ENCODE results near the gene EME1.

Gene EME1

GRCh38 chr17:50363217-50364060 lies 9.6 kb upstream of the EME1 start:
- peak; percentile 80 for DNase-seq (ENCODE audit: low spot score)

GRCh38 chr17:50364061-50364458 lies 9.0 kb upstream of the EME1 start:
- no peak for DNase-seq (ENCODE audit: low spot score)

DNA sequence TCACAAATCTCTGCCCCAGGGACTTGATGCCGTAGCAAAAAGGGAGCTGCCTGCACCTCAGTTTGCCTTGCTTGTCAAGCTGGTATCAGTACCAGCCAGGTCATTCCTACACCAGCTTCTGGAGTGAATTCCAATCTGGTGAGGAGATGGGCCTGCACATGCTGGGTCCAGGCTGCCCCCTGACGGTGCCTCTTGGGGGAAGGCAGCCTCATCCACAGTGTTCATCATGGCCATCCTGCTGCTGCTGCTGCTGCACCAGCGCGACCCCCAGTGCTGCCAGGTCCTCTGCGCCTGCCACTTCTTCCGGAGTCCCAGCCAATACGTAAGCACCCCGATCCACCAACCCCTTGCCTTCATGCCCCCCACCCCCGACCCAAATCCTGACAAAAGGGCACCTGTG lies 8.3 kb upstream of the EME1 start:
- no peak for DNase-seq (ENCODE audit: low spot score)

GRCh38 chr17:50365165-50365564 lies 7.9 kb upstream of the EME1 start:
- no peak for DNase-seq (ENCODE audit: low spot score)

- no peak for DNase-seq (ENCODE audit: low spot score)
Observed at GRCh38 chr17:50365649-50366393, 7.2 kb upstream of the EME1 start.

GRCh38 chr17:50367401-50367800 lies 5.6 kb upstream of the EME1 start:
- DNase-seq (ENCODE audit: low spot score) = no peak

- no peak for DNase-seq (ENCODE audit: low spot score)
Observed at GRCh38 chr17:50370052-50370451, 3.0 kb upstream of the EME1 start.

GRCh38 chr17:50371526-50371925 lies 1.5 kb upstream of the EME1 start:
- no peak for DNase-seq (ENCODE audit: low spot score)

DNA sequence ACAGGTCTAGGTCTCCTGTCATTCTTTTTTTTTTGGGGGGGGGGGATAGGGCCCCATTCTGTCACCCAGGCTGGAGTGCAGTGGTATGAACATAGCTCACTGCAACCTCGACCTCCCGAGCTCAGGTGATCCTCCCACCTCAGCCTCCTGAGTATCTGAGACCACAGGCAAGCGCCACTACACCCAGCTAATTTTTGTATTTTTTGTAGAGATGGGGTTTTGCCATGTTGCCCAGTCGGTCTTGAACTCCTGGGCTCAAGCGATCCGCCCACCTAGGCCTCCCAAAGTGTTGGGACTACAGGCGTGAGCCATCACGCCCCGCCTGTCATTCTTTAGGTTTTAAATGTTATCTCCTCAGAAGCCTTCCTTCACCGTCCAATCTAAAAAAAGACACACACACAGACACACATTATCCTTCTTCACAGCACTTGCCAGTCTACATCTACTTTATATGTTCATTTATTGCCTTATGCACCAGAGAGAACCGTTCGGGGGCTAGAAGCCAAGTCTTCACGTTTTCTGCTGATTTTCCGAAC lies 739 bp upstream of the EME1 start:
- DNase-seq (ENCODE audit: low spot score) = no peak

DNA sequence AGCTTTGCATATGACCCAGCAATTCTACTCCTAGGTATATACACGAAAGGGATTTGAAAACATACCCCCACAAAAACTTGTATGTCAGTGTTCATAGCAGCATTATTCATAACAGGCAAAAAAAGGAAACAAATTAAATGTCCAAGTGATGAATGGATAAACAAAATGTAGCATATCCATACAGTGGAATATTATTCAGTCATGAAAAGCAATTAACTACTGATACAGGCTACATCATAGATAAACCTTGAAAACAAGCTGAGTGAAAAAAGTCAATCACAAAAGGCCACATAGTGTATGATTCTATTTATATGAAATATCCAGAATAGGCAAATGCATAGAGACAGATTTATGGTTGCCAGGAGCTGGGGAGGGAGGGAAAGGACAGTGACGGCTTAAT lies 676 bp downstream of the EME1 start:
- DNase-seq (ENCODE audit: low spot score) = no peak

GRCh38 chr17:50375858-50376538 lies 3.0 kb downstream of the EME1 start:
- no peak for DNase-seq (ENCODE audit: low spot score)

DNA sequence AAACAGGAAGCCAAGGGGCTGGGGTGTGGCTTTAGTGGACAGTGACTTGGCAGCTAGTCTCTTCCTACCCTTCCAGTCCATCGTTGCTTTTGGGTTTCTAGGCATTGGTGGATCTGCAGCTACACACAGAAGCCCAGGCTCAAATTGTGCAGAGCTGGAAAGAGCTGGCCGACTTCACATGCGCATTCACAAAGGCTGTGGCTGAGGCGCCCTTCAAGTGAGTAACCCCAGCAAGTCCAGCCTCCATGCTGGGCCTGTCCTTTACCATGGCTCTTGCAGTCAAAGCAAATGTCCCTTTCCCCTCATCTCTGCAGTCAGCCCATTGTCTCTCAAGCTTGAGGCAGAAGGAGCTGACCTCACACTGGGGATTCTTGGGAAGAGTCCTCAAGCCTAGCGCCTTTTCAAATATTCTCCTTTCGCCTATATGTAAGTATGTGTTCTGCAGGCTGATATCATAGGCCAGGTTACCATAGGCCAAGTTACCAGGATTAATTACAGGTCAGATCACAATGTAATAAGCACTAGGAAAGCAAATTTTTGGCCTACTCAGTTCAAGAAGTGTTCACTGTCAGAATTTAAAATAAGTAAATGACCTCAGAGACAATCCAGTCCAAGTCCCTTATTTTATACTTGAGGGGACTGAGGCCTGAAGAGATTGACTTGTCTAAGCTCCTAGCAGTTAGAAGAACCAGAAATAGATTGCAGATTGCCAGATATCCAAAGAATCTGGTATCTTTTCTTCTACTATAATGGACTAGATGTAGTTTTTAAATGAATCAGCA lies 6.5 kb downstream of the EME1 start:
- DNase-seq (ENCODE audit: low spot score) = no peak

GRCh38 chr17:50380369-50381259 lies 7.6 kb downstream of the EME1 start:
- no peak for DNase-seq (ENCODE audit: low spot score)

DNA sequence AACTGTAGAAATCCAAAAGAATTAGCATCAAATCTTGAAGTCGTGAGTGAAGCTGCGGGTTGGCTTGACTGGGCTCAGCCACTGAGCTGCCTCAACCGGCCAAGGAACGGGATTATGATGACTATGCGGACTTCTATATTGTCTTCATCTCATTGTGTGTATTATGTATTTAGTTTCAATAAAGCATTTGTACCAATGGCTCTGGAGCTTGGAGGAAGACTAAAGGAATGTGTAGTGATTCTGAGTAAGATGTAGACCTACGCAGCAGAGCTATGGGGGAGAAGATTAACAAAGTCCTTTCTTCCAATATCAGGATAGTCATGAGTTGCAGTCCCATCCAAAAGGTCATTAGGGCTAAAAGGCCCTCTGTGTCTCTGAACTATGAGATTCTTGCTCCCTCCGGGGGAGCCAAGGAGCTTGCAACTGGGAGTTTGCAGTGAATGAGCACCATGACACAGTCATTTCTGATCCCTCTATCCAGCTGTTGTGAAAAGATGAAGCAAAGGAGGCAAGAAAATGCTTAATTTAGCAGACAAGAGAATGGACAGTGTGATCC lies 8.3 kb downstream of the EME1 start:
- no peak for DNase-seq (ENCODE audit: low spot score)

GRCh38 chr17:50381920-50382319 lies 8.9 kb downstream of the EME1 start:
- no peak for DNase-seq (ENCODE audit: low spot score)

DNA sequence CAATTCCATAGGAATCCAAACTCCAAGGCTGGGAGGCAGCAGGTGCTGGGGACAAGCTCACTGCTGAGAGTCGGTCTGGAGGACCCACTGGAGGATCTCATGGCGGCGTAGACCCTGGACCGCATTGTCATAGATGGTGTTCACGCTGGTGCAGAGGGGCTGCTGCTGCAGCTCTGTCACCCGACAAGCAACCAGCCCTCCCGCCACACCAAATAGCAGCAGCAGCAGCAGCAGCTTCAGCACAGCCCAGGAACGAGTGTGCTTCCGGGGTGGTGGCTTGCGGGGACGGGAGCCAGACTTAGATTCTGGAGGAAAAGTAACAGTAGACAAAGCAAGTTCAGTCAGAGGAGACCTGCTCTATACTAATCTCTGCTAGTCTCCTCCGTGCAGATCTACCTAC lies 9.9 kb downstream of the EME1 start:
- no peak for DNase-seq (ENCODE audit: low spot score)

- no peak for DNase-seq (ENCODE audit: low spot score)
Observed at GRCh38 chr17:50386510-50386909, 13.5 kb downstream of the EME1 start.

DNA sequence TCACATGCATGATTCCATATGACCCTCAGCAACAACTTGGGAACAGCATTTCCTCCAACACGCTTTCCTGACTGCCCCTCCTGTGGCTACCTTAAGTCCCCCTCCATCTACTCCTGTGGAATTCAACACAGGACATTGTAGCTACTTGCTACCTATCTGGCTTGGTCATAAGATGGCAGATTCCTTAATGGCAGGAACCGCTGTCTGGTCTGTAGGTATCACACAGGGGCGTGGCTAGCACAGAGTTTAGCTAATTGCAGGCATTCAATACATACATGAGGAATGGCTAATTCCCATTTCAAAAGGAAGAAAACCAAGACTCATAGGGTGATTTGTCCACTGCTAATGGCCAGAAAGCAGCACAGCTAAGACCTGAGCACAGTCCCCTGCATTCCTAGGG lies 15.7 kb downstream of the EME1 start:
- no peak for DNase-seq (ENCODE audit: low spot score)

DNA sequence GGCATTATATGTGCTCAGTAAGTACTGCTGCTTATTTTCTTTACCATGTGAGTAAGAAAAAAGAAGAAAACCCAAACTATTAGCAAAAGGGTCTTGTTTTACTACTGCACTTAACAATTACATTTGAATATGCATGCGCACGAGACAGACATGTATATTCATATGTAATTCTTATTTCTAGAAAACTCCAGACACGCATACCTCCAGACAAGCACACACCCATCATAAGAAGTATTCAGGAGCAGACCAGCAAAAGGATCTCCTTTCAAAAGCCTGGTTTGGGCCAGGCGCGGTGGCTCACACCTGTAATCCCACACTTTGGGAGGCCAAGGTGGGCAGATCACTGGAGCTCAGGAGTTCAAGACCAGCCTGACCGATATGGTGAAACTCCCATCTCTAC lies 16.5 kb downstream of the EME1 start:
- no peak for DNase-seq (ENCODE audit: low spot score)

DNA sequence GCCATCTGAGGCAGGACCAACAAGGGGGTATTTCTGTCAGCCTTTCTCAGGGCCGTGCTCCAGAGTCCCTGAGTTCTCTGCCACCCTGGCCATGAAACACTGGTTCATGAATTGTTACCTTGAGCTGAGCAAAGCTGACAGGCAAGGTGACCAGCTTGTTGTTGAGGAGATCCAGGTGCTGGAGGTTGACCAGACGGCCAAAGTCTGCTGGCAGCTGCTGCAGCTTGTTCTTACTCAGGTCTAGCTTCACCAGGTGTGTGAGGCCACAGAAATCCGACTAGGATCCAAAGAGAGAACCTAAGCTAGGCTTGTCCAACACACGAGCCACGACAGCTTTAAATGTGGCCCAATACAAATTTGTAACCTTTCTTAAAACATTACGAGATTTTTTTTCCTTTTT lies 19.6 kb downstream of the EME1 start:
- no peak for DNase-seq (ENCODE audit: low spot score)

DNA sequence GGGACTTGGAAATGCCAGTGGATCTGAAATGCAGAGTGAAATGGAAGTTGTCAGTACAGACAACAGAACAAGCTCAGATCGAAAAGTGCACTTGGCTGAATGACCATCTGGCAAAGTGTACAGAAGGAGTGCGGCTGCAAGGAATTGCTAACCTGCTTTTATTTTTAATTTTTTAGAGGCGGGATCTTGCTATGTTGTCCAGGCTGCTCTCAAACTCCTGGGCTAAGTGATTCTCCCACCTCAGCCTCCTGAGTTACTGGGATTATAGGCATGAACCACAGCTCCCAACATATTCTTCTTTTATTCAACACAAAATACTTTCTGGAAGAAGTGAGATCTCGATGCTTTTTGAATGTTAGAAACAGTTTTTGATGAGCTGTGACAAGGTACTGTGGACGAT lies 20.7 kb downstream of the EME1 start:
- no peak for DNase-seq (ENCODE audit: low spot score)

All from putamen (tissue), 1 donor.